HFF-Myc (cell line): ENCODE measurements around the gene TUSC2.

Source experiments
- DNase-seq: peaks from one replicate; pipeline ENCODE4 v3.0.0-alpha.2; 2011; ENCODE audit warnings: low read depth; ENCODE audit errors: extremely low read depth
- H3K4me3 ChIP-seq: replicated peaks from 2 replicates; pipeline ENCODE4 v1.5.1; 2011; ENCODE audit warnings: low read depth, mild to moderate bottlenecking, control low read depth, low read length
- TF ChIP-seq, protein P1 (sequence below): IDR thresholded peaks from 2 replicates; pipeline ENCODE4 v1.5.1; 2012; ENCODE audit warnings: mild to moderate bottlenecking, low read depth, low read length, control low read depth; ENCODE audit errors: missing control alignments

The TUSC2 gene

DNA sequence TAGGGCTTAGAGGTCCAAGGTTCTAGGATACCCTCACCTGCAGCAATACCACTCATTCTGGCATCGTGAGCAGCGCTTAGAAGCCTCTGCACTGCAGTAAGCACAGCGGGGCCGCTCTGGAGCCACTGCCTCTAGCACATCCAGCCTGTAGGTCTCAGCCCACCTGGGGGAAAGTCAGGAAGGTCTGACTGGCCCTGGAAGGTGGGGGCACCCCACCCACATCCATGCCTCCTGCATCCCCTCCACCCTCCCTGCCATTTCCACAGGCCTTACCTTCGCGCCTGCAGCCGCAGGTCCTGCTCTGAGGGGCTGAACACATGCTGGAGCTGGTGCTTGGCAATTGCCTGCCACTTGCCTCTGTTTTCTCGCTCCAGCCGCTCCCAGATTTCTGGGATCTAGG is 13.5 kb upstream of the TUSC2 start:
- no peak for DNase-seq
- TF ChIP-seq, protein P1, sequence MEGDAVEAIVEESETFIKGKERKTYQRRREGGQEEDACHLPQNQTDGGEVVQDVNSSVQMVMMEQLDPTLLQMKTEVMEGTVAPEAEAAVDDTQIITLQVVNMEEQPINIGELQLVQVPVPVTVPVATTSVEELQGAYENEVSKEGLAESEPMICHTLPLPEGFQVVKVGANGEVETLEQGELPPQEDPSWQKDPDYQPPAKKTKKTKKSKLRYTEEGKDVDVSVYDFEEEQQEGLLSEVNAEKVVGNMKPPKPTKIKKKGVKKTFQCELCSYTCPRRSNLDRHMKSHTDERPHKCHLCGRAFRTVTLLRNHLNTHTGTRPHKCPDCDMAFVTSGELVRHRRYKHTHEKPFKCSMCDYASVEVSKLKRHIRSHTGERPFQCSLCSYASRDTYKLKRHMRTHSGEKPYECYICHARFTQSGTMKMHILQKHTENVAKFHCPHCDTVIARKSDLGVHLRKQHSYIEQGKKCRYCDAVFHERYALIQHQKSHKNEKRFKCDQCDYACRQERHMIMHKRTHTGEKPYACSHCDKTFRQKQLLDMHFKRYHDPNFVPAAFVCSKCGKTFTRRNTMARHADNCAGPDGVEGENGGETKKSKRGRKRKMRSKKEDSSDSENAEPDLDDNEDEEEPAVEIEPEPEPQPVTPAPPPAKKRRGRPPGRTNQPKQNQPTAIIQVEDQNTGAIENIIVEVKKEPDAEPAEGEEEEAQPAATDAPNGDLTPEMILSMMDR: no peak
- H3K4me3 ChIP-seq: peak overlapping the region; percentile 97

DNA sequence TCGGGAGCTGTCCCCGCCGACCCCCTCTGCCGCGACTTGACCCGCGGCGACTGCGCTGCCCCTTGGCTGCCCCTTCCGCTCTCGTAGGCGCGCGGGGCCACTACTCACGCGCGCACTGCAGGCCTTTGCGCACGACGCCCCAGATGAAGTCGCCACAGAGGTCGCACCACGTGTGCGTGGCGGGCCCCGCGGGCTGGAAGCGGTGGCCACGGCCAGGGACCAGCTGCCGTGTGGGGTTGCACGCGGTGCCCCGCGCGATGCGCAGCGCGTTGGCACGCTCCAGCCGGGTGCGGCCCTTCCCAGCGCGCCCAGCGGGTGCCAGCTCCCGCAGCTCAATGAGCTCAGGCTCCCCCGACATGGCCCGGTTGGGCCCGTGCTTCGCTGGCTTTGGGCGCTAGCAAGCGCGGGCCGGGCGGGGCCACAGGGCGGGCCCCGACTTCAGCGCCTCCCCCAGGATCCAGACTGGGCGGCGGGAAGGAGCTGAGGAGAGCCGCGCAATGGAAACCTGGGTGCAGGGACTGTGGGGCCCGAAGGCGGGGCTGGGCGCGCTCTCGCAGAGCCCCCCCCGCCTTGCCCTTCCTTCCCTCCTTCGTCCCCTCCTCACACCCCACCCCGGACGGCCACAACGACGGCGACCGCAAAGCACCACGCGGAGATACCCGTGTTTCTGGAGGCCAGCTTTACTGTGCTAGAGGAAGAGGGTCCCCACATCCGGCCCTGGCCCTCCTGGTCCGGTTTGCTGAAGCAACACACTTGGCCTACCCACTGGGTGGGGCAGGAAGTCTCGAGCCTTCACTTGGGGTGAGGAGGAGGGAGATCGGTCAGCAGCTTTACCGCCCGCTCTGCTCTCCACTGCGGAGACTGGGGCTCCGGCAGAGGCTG is 12.7 kb upstream of the TUSC2 start, which contains the start of gene RASSF1:
Gene RASSF1 (minus strand): TSS at position 389 of the 882 bp plus-strand sequence. CDS start 31 bp downstream, at position 358.
- peak within 1 kb of the TSS; percentile 97 for H3K4me3 ChIP-seq
- TF ChIP-seq, protein P1: no peak
- DNase-seq: no peak

DNA sequence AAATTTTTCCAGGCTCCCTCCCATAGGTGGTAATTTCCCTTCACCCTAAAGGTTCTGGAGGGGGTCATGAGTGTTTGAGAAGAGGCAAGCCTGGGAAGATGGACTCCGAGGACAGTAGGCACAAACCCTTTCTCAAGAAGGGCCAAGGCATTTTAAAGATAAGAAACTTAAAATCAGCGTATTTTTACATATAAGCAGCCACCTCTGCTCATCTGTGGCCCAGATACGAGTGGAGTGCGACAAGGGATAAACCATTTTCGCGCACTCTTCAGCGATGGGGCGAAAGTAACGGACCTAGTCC is 12.1 kb upstream of the TUSC2 start:
- peak overlapping the region; percentile 97 for H3K4me3 ChIP-seq
- TF ChIP-seq, protein P1: no peak

DNA sequence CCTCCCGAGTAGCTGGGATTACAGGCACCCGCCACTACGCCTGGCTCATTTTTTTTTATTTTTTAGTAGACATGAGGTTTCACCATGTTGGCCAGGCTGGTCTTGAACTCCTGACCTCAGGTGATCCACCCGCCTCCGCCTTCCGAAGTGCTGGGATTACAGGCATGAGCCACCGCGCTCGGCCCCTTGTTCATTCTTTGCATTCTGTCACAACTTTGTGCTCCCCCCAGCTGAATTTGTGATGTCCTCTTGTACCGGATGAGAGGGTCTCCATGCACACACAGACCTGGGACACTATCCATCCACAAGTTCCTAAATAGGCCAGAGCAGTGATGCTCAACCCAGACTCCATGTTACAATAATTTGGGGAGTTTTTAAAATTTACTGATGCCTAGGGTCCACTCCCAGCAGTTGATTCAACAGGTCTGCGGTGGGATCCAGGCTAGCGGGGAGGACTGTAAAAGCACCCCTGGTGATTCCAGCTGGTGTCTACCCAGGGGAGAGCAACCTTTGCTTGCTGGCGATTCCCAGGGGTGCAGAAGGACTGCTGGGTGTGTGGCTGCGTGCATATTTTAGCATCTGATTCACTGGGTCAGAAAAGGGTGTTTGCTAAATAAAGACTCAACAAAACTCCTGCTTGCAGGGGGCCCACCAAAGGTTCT is 11.6 kb upstream of the TUSC2 start:
- TF ChIP-seq, protein P1: no peak
- DNase-seq: no peak

More for the DNA sequence above, 12.1 kb upstream of the TUSC2 start:
- no peak for DNase-seq

DNA sequence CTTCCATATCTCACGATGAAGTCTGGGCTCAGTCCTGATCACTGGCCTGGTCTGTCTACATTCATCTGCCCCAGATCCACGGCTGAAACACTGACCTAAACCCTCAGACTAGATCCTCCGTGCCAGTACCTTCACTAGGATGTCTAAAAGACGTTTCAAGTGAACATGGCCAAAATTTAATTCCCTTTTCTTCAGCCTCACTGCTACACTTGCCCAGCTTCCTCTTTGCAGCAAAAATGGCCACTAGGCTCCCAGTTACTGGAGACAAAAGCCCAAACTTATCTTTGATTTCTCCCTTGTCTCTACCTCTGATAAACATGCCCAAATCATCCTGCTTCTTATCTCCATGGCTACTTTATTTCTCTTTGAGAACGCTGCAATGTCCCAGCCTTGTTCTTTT is 10.9 kb upstream of the TUSC2 start:
- H3K4me3 ChIP-seq: peak overlapping the region; percentile 97
- TF ChIP-seq, protein P1: no peak
- no peak for DNase-seq

More for the DNA sequence above, 11.6 kb upstream of the TUSC2 start:
- peak overlapping the region; percentile 97 for H3K4me3 ChIP-seq

DNA sequence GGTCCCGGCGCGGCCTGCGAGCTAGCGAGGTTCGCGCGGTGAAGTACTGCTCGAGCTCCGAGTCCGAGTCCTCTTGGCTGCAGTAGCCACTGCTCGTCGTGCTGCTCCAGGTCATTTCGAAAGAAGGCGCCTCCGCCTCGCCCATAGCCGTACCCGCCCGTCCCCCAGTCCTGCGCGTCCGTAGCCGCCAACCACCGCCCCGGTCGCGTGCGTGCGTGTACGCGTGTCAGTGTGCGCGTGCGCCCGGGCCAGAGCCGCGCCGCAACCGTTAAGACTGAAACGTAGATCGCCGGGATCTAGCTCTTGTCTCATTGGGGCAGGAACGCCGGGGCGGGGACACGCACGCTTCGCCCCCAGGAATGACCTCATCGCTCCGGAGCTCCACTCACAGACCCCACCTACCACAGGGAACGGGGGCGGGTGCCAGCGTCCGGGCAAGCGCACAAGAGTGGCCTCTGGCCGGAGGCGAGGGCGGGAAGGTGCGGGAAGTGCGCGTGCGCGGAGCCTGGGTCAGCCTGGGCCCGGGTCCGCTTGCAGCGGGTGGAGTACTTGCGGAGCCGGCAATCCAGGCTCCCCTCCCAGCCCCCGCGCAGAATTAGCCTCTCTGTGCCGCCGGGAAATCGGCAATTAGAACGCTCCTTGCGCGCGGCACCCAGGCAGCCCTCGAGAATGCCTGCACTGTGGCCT is 9.3 kb upstream of the TUSC2 start:
- DNase-seq: peak; percentile 94
- TF ChIP-seq, protein P1: no peak
- H3K4me3 ChIP-seq: peak overlapping the region; percentile 97
